ENCODE data around the gene ARHGAP23.

The ARHGAP23 gene

GRCh38 chr17:38453951-38454421 is 25.7 kb downstream of the ARHGAP23 start:
- TF ChIP-seq TEAD4 (IDR thresholded peaks at IDR 0.05): peak; percentile 39; the same call in 1 of the 2 replicates
- no peak for TF ChIP-seq TCF12 (IDR thresholded peaks at IDR 0.05; ENCODE audit: low read depth)
- TF ChIP-seq EGR1 (IDR thresholded peaks at IDR 0.05): no peak
- no peak for TF ChIP-seq MAX (IDR thresholded peaks at IDR 0.05)
- TF ChIP-seq, protein P1, sequence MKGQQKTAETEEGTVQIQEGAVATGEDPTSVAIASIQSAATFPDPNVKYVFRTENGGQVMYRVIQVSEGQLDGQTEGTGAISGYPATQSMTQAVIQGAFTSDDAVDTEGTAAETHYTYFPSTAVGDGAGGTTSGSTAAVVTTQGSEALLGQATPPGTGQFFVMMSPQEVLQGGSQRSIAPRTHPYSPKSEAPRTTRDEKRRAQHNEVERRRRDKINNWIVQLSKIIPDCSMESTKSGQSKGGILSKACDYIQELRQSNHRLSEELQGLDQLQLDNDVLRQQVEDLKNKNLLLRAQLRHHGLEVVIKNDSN (IDR thresholded peaks at IDR 0.05): no peak

DNA sequence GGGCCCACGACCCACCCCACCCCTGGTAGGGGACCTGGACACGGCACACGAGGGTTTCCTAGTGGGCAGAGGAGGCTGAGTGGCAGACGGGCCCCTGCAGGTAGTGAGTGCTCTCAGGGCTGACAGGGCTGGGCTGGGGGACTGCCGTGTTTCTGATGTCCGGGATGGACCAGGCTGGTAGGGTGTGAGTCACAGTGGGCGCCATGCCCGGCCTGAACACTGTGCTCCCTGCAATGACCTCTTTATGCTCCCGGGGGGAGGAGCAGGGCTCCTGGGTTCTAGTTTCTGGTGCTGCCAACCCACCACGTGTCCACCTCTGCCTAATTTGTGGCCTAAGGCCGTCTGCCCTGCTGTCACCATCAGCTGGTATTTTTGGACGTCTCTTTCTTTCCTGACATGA is 26.3 kb downstream of the ARHGAP23 start:
- peak; percentile 73 for TF ChIP-seq EP300 (IDR thresholded peaks at IDR 0.05; ENCODE audit: borderline replicate concordance)
- TF ChIP-seq TAF1 (IDR thresholded peaks at IDR 0.05; ENCODE audit: low read depth): no peak
- TF ChIP-seq, protein P1 (IDR thresholded peaks at IDR 0.05): peak; percentile 77
- TF ChIP-seq ZBTB7A (IDR thresholded peaks at IDR 0.05; ENCODE audit: low read depth): peak; percentile 73; the same call in 1 of the 2 replicates
- TF ChIP-seq MAX (IDR thresholded peaks at IDR 0.05): peak; percentile 82
- TF ChIP-seq TCF12 (IDR thresholded peaks at IDR 0.05; ENCODE audit: low read depth): peak; percentile 79
- TF ChIP-seq TEAD4 (IDR thresholded peaks at IDR 0.05): no peak
- TF ChIP-seq NFIC (IDR thresholded peaks at IDR 0.05): peak; percentile 88
- TF ChIP-seq CEBPB (IDR thresholded peaks at IDR 0.05): no peak

- TF ChIP-seq TCF12 (IDR thresholded peaks at IDR 0.05; ENCODE audit: low read depth) (no peak), EP300 (IDR thresholded peaks at IDR 0.05; ENCODE audit: borderline replicate concordance) (no peak), EGR1 (IDR thresholded peaks at IDR 0.05) (no peak), CEBPB (IDR thresholded peaks at IDR 0.05) (no peak), MAX (IDR thresholded peaks at IDR 0.05) (0 out of 2 replicates have a peak, but pooled peaks have one; percentile 15), FOXM1 (IDR thresholded peaks at IDR 0.05; ENCODE audit: borderline replicate concordance, low read depth) (no peak)
- TF ChIP-seq, protein P1 (IDR thresholded peaks at IDR 0.05): no peak
These were observed 27.1 kb downstream of the ARHGAP23 start for GRCh38 chr17:38455288-38455915.

DNA sequence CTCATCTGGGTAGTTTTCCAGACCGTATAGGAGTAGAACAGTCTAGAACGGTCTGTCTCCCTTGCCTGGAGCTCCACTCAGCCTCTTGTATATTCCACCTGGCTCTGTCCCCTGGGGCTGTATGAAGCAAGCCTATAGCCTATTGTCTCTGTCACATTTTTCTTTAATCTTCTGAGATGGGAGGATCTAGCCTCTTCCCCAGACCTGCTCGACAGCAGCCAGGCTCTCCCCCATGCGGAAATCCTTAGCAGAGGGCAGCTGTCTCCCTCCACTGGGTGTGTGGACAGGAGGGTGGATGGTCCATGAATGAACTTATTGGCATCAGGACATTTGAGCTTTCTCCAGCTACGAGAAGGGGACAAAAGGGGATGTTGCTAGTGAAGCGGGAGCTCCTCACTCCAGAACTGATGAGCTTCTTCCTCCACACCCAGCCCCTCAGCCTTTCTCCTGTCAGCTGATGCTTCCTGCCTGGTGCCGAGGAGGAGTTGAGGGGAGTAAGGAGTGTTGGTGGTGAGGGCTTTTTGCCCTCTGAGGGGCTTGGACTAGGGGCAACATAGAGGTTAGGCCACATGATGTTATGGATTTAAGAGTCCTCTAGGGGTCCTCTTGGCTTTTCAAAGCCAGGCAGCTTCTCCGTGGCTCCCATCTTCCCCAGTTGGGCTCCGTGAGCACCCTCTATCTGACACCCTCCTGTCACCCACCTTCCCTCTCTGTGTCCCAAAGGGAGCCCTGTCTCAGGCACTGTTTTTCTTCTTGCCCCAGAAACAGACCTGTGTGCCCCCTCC is 28.0 kb downstream of the ARHGAP23 start:
- no peak for TF ChIP-seq FOXM1 (IDR thresholded peaks at IDR 0.05; ENCODE audit: borderline replicate concordance, low read depth)
- TF ChIP-seq YY1 (IDR thresholded peaks at IDR 0.05; ENCODE audit: low read depth): no peak
- TF ChIP-seq RAD21 (IDR thresholded peaks at IDR 0.05; ENCODE audit: low read depth): no peak
- TF ChIP-seq CEBPB (IDR thresholded peaks at IDR 0.05): no peak
- no peak for TF ChIP-seq EP300 (IDR thresholded peaks at IDR 0.05; ENCODE audit: borderline replicate concordance)
- no peak for TF ChIP-seq MAX (IDR thresholded peaks at IDR 0.05)

DNA sequence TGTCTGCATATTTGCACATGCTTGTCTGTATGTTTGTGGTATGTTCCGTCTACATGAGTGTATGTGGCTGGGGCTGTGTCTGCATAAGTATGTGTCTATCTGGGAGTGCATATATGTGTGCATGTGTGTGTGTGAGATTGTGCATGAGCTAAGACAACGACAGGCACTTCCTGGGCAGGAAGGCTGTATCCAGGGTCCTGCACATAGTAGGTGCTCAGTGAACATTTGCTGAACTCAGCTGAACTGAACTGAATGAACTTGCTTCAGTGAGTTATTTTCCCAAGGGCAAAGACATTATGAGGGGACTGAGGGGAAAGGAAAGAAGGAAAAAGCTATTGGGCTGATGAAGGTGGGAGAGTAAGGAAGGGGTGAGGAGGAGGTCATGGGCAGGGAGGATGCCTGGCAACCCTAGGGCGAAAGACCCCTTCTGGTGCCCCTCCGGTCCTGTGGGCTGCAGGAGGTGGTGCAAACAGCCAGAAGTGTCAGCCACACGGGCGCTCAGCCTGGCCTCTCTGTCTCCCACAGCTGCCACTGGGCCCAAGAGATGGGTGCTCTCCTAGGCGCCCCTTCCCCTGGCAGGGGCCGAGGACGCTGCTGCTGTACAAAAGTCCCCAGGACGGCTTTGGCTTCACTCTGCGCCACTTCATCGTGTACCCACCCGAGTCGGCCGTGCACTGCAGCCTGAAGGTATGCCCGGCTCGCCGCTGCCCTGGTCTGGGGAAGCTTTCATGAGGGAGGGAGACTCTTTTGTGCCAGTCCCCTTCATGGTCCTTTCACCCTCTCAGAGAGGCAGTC is 29.5 kb downstream of the ARHGAP23 start:
- no peak for TF ChIP-seq TCF12 (IDR thresholded peaks at IDR 0.05; ENCODE audit: low read depth)
- TF ChIP-seq MAX (IDR thresholded peaks at IDR 0.05): no peak
- no peak for TF ChIP-seq TEAD4 (IDR thresholded peaks at IDR 0.05)
- TF ChIP-seq, protein P1 (IDR thresholded peaks at IDR 0.05): no peak
- no peak for TF ChIP-seq CREB1 (IDR thresholded peaks at IDR 0.05; ENCODE audit: low read depth)
- no peak for TF ChIP-seq EGR1 (IDR thresholded peaks at IDR 0.05)
- TF ChIP-seq TAF1 (IDR thresholded peaks at IDR 0.05; ENCODE audit: low read depth): no peak
- no peak for TF ChIP-seq CEBPB (IDR thresholded peaks at IDR 0.05)
- no peak for TF ChIP-seq RAD21 (IDR thresholded peaks at IDR 0.05; ENCODE audit: low read depth)
- no peak for TF ChIP-seq EP300 (IDR thresholded peaks at IDR 0.05; ENCODE audit: borderline replicate concordance)
- TF ChIP-seq, protein P2, sequence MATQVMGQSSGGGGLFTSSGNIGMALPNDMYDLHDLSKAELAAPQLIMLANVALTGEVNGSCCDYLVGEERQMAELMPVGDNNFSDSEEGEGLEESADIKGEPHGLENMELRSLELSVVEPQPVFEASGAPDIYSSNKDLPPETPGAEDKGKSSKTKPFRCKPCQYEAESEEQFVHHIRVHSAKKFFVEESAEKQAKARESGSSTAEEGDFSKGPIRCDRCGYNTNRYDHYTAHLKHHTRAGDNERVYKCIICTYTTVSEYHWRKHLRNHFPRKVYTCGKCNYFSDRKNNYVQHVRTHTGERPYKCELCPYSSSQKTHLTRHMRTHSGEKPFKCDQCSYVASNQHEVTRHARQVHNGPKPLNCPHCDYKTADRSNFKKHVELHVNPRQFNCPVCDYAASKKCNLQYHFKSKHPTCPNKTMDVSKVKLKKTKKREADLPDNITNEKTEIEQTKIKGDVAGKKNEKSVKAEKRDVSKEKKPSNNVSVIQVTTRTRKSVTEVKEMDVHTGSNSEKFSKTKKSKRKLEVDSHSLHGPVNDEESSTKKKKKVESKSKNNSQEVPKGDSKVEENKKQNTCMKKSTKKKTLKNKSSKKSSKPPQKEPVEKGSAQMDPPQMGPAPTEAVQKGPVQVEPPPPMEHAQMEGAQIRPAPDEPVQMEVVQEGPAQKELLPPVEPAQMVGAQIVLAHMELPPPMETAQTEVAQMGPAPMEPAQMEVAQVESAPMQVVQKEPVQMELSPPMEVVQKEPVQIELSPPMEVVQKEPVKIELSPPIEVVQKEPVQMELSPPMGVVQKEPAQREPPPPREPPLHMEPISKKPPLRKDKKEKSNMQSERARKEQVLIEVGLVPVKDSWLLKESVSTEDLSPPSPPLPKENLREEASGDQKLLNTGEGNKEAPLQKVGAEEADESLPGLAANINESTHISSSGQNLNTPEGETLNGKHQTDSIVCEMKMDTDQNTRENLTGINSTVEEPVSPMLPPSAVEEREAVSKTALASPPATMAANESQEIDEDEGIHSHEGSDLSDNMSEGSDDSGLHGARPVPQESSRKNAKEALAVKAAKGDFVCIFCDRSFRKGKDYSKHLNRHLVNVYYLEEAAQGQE (IDR thresholded peaks at IDR 0.05; ENCODE audit: low read depth): no peak
- no peak for TF ChIP-seq FOXM1 (IDR thresholded peaks at IDR 0.05; ENCODE audit: borderline replicate concordance, low read depth)
- no peak for TF ChIP-seq ZBTB7A (IDR thresholded peaks at IDR 0.05; ENCODE audit: low read depth)
- no peak for TF ChIP-seq YY1 (IDR thresholded peaks at IDR 0.05; ENCODE audit: low read depth)
- no peak for TF ChIP-seq NFIC (IDR thresholded peaks at IDR 0.05)
